Breast epithelium (tissue), 3 donors: Measurements from ENCODE around the gene GPR153.

Experiments used
- CTCF ChIP-seq, 3 donors: fragments of 450-650 bp; IDR thresholded peaks; one replicate each; pipeline ENCODE4 v1.5.1; 2016 to 2017; ENCODE audit warnings: antibody characterized with exemption in 3 of 3, mild to moderate bottlenecking in 3 of 3, moderate library complexity in 3 of 3
- POLR2A ChIP-seq: fragments of 450-650 bp; IDR thresholded peaks from one replicate; pipeline ENCODE4 v1.6.1; 2016; ENCODE audit warnings: antibody characterized with exemption, mild to moderate bottlenecking, moderate library complexity
- POLR2AphosphoS5 ChIP-seq, 3 donors: sonication (generic); formaldehyde crosslinking; IDR thresholded peaks; one replicate each; pipeline ENCODE4 v1.6.1; 2017; ENCODE audit warnings: antibody characterized with exemption in 3 of 3

GRCh38 chr1:6287029-6287428, 26.1 kb upstream of the GPR153 start:
- TF ChIP-seq POLR2AphosphoS5 (IDR thresholded peaks at IDR 0.05) (no peak), CTCF (IDR thresholded peaks at IDR 0.05) (no peak), POLR2A (no peak)
